ENCODE results near the gene PGD.
"Not testable (repeated sequence)": the region's sequence is repeated elsewhere in the genome, so short reads cannot be mapped to it uniquely, and the experiment has no call there.

PGD gene

DNA sequence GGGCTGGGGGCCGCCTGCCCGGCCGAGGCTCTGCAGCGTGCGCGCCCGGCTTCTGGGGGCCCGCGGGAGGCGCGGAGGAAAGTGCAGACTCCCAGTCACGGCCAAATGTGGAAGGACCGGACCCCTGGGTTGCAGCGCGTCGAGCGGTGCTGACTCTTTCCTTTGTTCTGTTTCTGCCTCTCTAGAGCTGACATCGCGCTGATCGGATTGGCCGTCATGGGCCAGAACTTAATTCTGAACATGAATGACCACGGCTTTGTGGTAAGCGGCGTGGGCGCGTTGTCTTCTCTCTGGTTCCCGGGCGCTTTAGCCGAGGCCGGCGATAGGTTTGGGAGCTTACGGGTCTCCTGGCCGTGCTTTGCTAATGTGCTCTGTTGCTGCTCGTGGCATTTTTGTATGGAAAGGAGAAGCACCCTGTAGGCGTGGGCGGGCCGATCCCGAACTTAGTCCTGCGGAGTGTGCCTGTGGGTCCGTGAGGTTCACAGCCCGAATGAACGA lies 629 bp downstream of the PGD start:
- DNase-seq, result peak in 1 of 2 experiments; percentile 32

DNA sequence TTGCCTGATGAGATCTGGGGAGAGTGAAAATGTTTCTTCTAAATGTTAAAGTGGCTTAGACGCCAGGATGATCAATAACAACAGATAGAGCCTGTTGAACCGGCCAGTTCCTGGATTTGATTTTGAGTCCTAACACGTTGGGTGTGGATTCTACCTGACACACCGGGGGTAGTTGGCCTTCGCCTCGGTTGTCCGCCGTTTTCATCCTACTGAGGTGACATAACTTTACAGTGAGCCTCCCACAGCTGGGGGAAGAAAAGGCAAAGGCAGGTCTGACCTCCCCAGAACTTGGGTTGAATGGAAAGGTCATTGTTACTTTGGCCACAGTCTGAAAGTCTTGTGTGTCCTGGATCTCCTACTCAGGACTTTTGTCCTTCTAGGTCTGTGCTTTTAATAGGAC lies 1.1 kb downstream of the PGD start:
- no peak for DNase-seq

DNA sequence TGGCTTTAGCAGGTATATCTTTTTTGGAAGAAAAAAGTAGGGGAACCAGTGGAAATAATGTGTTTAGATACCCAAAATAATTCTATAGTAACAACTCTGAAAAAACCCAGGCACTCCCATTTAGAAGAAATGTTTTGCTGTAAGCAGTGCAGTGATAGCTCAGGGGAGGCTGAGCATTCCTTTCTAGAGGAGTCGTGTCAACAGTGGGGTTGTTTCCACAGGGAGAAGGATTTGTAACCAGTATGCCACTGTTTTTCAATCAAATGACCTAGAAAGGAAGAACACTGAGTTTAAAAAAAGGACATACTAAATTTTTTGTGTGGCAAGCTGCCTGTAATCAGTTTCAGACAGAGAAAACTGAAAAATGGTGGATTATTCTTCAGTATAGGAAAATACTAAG lies 2.4 kb downstream of the PGD start:
- no peak for DNase-seq

DNA sequence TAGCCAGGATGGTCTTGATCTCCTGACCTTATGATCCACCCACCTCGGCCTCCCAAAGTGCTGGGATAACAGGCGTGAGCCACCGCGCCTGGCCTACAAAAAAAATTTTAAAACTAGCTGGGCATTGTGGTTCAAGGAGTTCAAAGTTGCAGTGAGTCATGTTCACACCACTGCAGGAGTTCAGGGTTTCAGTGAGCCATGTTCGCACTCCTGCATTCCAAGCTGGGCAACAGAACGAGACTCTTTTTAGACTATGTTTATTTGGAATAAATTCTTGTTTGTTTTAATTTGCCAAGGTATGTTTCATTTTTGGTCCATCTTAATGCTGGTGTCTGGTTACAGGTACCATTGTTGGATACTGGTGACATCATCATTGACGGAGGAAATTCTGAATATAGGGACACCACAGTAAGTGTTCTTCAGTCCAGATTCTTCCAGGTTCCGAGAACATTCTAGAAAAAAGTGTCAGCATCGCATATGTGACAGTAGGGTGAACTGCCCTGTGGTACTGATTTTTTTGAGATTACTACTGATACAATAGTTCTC lies 3.9 kb downstream of the PGD start:
- no peak for DNase-seq

DNA sequence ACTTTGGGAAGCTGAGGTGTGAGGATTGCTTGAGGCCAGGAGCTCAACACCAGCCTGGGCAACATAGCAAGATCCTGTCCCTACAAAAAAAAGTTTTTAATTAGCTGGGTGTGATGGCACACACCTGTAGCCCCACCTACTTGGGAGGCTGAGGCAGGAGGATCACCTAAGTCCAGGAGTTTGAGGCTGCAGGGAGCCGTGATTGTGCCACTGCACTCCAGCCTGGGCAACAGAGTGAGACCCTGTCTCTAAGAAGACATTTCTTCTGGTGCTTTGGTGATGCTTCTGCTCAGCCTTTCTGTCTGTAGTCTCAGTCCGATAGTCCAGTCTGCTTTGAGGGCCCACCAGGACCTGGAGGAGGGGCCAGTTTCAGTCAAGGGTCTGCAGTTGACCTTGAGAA lies 8.3 kb downstream of the PGD start:
- DNase-seq, result no peak

DNA sequence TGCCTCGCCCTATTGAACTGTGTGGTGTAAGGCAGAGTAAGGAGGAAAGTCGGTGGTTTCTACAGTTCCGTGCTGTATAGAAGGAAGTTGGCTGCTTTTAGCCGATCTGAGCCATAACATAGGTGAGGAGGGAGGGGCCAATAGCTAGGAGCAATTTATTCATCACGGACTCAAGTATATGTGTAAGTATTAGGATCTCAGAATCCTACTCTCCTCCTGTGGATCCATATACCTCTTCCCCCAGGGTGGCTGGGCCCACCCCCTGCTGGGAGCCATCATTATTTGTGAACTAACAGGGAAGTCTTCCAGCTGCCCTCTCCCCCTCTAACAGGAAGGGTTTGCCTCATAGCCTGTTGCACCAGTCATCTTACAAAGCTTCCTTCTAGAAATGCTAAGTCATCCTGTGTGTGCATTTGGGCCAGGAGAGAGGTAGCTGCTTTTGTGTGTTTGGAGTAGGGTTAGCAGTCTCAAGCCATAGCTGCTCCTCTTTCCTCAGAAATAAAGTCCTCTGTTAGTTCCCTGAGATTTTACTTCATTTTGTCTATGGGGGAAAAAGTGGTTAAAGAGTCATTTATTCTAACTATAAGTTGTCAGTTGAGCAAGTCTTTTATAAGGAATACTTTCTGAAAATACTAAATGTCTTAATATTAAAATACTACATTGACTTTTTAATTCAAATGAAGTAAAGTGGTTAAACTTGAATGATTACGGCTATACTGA lies 16.5 kb downstream of the PGD start:
- no peak for DNase-seq

DNA sequence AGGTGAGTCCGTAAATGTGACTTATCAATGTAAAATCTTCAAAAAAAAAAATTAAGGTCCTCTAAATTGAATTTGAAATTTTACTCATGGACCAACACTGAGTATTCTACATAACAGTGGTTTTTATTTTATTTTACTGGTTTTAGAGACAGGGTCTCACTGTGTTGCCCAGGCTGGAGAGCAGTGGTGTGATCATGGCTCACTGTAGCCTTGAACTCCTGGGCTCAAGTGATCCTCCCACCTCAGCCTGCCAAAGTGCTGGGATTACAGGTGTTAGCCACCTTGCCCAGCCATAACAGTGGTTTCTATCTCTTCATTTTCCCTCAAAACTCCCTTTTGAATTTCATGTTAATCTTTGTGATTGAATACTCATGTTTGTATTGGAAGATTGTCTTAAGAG lies 17.1 kb downstream of the PGD start:
- not testable (repeated sequence) for DNase-seq

DNA sequence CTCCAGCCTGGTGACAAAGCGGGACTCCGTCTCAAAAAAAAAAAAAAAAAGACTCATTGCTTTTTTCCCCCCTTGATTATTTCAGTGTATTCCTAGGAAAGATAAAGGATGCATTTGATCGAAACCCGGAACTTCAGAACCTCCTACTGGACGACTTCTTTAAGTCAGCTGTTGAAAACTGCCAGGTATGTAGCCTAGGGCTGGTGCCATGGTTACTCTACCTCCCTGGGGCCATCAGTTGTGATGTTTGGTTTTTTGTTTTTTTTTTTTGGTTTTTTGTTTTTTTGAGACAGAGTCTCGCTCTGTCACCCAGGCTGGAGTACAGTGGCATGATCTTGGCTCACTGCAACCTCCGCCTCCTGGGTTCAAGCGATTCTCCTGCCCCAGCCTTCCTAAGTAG lies 19.9 kb downstream of the PGD start:
- DNase-seq, result not testable (repeated sequence)

DNA sequence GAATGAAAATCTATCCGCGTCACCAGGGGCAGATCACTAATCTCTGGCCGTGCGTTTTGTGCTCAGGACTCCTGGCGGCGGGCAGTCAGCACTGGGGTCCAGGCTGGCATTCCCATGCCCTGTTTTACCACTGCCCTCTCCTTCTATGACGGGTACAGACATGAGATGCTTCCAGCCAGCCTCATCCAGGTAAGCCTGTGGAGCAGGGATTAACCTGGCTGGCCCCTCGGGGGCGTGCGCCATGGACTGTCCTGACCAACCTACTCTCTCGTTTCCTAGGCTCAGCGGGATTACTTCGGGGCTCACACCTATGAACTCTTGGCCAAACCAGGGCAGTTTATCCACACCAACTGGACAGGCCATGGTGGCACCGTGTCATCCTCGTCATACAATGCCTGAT lies 20.5 kb downstream of the PGD start:
- DNase-seq, result no peak

DNA sequence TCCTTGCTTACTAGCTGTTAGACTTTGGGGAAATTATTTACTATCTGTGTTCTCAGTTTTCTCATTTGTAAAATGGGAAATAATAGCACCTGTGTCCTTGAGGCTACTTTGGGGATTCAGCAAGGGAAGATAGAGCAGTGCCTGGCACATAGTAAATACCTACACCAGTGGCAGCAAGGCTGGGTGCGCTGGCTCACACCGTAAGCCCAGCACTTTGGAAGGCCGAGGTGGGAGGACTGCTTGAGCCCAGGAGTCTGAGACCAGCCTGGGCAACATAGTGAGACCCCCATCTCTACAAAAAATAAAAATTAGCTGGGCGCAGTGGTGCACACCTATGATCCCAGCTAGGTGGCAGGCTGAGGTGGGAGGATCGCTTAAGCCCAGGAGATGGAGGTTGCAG lies 22.8 kb downstream of the PGD start:
- DNase-seq, result no peak

DNA sequence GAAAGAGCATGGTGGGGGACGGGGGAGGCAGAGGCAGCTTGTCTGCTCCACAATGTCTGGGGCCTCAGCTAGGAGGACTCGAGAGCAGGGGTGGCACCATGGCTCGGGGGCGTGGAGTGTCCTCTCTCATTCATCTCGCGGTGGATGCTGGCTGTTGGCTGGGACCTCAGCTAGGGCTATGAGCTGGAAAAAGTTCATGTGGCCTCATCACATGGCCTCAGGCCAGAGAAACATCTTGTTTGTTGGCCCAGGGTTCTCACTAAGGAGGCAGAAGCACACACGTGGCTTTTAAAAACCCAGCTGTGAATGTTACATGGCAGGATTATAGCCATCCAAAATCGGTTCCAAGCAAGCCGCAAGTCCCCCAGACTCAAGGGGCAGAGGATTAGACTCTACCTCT lies 25.2 kb downstream of the PGD start:
- DNase-seq, result no peak

DNA sequence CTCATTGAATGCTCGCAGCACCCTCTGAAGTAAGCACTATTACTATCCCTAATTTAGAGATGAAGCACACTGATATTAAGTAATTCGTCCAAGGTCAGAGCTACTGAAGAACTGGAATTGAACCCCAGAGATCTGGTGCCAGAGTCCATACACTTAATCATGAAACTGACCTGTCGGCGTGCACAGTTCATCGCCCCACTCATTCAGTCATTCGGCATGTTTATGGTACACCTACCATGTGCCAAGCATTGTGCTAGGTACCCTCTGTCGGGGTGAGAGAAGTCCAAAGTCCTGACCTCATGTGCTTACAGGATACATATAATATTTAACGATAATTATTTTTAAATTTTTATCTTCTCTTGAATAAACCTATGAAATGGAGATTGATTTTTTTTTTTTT lies 25.8 kb downstream of the PGD start:
- no peak for DNase-seq

DNA sequence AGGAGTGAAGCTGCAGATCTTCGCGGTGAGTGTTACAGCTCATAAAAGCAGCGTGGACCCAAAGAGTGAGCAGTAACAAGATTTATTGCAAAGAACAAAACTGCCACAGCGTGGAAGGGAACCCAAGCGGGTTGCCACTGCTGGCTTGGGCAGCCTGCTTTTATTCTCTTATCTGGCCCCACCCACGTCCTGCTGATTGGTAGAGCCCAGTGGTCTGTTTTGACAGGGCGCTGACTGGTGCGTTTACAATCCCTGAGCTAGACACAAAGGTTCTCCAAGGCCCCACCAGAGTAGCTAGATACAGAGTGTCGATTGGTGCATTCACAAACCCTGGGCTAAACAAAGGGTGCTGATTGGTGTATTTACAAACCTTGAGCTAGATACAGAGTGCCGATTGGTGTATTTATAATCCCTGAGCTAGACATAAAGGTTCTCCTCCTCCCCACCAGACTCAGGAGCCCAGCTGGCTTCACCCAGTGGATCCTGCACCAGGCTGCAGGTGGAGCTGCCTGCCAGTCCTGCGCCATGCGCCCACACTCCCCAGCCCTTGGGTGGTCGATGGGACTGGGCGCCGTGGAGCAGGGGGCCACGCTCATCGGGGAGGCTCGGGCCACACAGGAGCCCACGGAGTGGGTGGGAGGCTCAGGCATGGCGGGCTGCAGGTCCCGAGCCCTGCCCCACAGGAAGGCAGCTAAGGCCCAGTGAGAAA lies 27.1 kb downstream of the PGD start:
- DNase-seq, result not testable (repeated sequence)

DNA sequence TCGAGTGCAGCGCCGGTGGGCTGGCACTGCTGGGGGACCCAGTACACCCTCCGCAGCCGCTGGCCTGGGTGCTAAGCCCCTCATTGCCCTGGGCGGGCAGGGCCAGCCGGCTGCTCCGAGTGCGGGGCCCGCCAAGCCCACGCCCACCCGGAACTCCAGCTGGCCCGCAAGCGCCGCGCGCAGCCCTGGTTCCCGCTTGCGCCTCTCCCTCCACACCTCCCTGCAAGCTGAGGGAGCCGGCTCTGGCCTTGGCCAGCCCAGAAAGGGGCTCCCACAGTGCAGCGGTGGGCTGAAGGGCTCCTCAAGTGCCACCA lies 27.6 kb downstream of the PGD start:
- not testable (repeated sequence) for DNase-seq

DNA sequence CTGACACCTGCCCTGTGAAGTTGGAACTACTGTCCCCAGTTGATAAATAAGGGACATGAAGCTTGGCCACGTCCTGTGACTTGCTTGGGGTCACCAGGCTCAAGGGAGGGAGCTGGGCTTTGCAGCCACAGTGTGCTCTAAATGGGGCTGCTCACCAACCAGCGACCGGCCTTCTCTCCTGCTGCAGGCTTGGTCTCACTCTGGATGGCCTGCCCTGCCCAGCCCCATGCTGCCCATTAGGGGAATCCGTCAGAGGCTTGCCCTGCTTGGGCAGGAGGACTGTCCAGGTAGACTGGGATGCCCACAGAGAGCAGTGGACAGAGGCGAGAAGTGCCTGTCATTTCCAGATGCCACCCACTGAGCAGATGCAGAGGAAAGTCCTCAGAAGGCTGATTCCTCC lies 30.1 kb downstream of the PGD start:
- DNase-seq, result no peak

DNA sequence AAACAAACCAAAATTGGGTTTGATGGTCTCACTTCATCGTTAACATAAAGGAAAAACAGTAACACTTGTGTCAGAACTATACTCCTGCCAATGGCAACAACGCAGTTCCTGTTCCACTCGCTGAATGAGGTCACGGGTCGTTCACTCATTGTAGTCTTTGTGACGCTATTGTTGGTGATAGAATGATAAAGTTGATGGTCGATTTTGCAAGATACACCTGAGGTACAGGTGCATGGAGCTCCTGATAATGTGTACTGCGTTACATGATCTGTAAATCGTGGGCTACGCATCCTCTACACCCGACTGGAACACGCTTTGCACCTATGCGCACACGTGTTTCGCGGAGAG lies 31.0 kb downstream of the PGD start:
- DNase-seq, result no peak

DNA sequence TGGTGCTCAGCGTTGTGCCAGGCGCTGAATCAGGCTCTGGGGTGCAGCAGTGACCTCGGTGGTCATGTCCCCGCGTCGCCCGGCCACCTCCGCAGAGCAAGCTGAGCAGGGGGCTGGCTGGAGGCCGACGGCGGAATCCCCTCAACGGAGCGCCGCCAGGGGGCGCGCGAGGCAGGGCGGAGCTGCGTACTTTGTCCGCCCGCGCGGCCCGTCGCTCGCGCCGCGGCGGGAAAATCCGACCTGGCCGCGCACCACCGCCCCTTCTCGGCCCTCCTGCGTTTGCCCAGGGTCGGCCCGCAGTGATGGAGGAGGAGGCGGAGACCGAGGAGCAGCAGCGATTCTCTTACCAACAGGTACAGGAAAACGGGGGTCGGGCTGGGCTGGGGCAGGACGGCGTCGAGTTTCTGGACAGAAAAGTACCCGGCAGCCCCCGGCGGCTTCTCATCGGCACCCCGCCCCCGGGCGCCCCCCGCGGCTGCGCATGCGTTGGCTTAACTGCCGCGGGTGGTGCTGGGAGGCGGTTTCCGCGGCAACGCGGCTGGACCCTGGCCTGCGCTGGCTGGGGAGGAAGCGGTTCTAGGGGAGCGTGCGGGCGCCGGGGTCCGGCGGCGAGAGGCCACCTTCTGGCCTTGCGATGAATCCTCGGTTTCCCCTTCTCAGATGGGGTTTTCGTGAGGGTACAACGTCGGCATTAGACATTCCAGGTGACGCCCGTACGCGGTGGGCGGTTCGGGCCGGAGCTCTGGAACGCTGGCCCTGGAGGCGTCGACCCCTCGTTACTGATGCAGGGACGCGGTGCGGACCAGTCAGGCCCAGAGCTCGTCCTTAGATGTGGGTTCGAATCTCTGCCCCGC lies 31.6 kb downstream of the PGD start, which contains the start of gene CENPS:
Gene CENPS (plus strand): TSS at position 218 of the 854 bp plus-strand sequence. CDS start 85 bp downstream, at position 303.
- peak; percentile 25 to 81 for DNase-seq

DNA sequence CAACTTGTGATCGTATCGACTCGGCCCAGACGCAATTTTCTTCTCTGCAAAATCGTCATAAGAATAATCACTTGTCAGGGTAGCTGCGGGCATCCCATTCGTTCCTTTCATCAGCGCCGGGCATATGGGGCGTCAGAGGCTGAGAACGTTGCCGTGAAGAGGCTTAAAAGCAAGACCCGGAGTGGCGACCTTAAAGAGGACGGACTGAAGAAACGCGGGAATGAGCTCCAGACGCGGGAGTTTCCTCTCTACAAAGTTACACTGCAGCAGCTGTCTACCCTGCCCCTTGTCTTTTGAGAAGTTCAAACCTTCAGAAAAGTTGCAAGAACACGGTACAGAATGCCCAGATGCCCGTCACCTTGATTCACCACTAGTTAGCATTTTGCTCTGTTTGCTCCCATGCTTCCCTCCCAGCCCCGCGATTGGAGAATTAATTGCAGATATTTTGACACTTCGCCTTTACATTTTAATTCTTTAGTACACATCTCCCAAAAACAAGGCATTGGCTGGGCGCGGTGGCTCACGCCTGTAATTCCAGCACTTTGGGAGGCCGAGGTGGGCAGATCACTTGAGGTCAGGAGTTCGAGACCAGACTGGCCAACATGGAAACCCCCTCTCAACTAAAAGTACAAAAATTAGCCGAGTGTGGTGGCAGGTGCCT lies 32.3 kb downstream of the PGD start:
- no peak for DNase-seq

DNA sequence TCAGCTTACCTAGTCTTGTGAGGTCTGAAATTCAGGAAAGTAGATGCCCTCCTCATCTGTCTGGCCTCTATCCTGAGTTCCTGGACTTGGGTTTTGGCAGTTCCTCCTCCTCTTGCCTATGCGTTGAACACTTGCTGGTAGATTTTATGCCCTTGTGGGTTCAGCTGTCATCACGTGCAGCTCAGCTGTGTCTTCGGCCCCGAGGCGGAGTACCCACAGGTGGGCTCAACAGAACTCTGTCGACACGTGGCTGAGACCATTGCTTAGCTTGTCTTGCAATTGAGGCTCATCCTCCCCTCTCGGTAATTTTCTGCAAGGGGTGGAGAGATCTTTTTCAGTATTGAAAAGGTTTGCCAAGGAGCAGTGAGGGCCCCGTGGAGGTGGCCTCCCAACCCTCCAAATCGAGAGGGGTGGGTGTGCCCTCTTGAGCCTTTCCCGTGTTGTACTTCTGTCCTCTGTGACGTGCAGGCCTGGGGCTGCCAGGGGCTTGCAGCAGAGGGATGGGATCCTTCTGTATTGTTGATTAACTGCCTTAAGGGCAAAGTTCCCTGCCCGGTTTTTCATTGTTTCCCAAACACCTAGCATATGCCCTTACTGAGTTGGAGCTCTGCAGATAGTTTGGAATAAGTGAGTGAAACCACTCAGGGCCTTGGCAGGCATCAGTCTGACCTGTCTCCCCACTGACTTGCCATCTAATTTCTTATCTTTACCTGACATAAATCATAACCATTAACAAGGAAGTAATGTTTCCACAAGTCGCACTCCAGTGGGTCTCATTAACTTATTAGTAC lies 34.2 kb downstream of the PGD start:
- DNase-seq, result no peak

DNA sequence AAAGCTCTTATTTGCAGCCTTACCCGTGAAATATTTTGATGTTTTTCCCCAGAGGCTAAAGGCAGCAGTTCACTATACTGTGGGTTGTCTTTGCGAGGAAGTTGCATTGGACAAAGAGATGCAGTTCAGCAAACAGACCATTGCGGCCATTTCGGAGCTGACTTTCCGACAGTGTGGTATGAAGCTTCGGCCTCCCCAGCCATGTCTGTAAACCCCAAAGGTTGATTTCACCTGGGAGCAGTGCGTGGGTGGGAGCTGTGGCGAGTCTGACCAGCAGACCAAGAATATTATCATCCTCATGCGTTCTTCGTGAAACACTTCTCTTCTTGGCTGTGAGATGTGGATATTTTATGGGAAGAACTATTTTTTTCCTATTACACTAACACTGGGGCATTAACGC lies 34.9 kb downstream of the PGD start:
- DNase-seq, result no peak

DNA sequence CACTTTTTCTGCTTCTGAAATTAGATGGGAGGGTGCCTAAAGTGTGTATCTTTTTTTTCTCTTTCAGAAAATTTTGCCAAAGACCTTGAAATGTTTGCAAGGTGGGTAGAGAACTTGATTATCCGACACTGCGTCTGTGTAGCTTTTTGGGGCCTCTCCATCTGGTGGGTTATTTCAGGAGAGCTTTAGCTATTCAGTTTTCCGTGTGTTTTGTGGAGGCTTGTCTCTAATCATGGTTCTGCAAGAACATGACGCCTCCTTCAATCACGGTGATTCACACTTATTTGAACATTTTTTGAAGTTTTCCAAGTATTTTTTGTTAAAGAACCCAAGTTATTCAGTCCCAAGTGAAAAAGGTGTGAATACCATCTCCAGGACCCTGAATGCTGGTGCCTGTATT lies 35.7 kb downstream of the PGD start:
- DNase-seq, result no peak

DNA sequence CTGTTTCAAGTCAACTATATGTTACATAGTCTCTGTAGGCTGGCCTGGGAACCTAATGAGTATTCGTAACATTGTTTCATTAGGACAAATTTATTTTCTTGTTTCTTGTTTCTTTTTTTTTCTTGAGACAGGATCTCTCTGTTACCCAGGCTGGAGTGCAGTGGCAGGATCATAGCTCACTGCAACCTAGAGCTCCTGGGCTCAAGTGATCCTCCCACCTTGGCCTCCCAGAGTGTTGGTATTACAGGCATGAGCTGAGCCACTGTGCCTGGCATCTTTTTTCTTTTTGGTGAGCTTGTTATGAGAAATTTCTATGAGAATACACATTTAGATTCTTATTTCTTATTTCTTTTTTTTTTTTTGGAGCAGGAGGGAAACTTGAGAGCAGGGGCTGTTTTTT lies 38.2 kb downstream of the PGD start:
- DNase-seq, result no peak
